ENCODE data around the gene ZNF831.

ZNF831 gene

DNA sequence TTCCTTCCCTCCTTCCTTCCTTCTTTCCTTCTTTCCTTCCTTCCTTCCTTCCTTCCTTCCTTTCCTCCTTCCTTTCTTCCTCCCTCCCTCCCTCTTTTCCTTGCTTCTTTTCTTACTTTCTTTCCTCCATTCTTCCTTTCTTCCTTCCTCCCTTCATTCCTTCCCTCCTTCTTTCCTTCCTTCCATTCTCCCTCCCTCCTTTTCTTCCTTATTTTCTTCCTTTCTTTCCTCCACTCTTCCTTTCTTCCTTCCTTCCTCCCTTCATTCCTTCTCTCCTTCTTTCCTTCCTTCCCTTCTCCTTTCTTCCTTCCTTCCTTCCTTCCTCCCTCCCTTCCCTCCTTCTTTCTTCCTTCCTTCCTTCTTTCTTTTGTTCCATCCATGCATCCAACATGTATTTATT lies 101.7 kb downstream of the ZNF831 start:
- Histone ChIP-seq H3K4me3 (no peak overlapping the region), H3K27ac (no peak overlapping the region)
- no peak for TF ChIP-seq CTCF (IDR thresholded peaks at IDR 0.05)
- DNase-seq (ENCODE audit: low spot score) = no peak

- DNase-seq (ENCODE audit: low spot score) = no peak
- TF ChIP-seq CTCF (IDR thresholded peaks at IDR 0.05) = no peak
- H3K27ac ChIP-seq = no peak overlapping the region
- H3K4me3 ChIP-seq = no peak overlapping the region
These were observed 105.2 kb downstream of the ZNF831 start for GRCh38 chr20:59268870-59269269.

GRCh38 chr20:59269411-59270025 lies 105.9 kb downstream of the ZNF831 start:
- H3K4me3 ChIP-seq = no peak overlapping the region
- TF ChIP-seq CTCF (IDR thresholded peaks at IDR 0.05) = no peak
- H3K27ac ChIP-seq = no peak overlapping the region
- no peak for DNase-seq (ENCODE audit: low spot score)

DNA sequence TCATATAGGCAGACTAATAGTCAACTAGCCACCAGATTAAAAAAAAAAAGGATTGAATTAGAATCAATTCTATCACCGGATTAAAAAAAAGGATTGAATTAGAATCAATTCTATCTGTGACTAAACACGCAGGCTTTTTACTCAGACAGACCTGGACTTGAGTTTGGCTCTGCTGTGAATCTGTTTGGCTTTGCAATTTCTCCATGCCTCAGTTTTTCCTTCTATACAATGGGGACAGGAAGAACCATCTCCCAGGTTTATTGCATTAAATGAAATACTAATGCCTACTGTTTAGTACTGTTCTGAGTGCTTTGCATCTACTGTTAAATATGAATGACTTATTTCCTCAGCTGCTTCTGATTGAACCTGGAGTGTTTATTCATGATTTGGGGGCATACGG lies 106.8 kb downstream of the ZNF831 start:
- no peak for TF ChIP-seq CTCF (IDR thresholded peaks at IDR 0.05)
- DNase-seq (ENCODE audit: low spot score) = no peak
- H3K27ac ChIP-seq = no peak overlapping the region
- no peak overlapping the region for H3K4me3 ChIP-seq

DNA sequence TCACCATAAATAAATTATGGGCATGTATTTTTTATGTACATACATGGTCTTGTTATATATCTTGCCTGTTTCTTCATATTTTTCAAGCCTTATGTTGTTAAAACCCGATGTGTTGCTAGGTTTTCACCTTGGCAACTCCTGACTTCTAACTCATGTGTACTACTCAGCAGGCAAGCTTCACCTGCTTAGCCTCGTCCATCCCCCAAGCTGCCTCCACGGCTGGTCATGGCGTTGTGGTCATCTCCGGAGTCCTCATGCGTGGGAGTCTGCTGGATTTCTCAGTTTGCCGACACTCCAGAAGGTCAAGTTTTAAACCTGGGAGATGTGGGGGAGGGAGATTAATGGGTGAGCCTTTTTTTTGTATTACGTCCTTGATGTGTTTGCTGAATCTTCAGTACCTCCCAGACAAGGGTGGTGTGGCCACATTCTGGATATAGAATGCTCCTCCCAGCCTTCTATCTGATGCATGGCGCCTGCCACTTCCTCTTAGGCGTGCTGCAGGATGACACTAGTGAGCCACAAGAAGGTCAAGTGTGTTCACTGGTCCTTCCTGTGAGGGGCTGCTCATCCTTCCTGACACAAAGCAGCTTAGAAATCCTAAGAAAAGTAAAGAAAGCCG lies 110.2 kb downstream of the ZNF831 start:
- DNase-seq (ENCODE audit: low spot score) = peak; percentile 41
- Histone ChIP-seq H3K27ac (no peak overlapping the region), H3K4me3 (no peak overlapping the region)
- no peak for TF ChIP-seq CTCF (IDR thresholded peaks at IDR 0.05)

DNA sequence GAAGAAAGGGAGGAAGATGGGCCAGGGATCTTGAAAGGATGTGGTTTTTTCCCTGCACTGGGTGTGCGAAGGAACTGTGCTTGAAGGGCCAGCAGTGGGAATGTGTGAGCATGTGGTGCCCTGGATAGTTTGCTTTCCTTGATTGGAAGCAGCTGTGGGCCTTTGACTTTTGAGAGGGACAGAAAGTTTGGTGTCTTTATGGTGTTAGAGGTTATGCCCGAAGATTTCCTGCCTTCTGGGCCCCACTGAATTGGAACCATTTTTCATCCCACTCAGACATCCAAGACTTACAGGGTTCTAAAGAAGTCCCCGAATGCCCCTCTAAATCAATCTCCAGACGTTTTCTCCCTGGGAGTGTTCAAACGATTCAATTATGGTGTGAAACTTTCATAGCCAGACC lies 113.3 kb downstream of the ZNF831 start:
- no peak for DNase-seq (ENCODE audit: low spot score)
- no peak overlapping the region for H3K4me3 ChIP-seq
- no peak for TF ChIP-seq CTCF (IDR thresholded peaks at IDR 0.05)
- H3K27ac ChIP-seq = no peak overlapping the region

DNA sequence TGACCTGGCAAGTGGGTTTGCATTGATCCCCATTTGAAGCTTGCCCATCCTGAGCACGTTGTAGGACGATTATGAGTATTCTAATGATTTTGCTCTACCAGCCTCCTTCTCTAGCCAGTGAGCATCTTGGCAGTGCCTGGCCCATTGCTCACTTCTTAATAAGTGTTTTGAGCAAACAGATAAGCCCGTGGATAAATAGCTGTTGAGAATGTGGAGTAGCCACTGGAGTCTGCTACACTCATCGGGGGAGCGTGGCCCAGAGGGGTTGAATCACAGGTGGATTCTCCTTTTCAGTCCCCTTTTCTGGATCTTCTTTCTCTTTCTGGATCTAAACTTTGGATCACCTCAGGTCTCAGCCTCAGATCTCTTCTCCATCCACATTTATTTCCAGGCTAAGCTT lies 120.8 kb downstream of the ZNF831 start:
- no peak overlapping the region for H3K27ac ChIP-seq
- H3K4me3 ChIP-seq = no peak overlapping the region
- DNase-seq (ENCODE audit: low spot score) = no peak
- TF ChIP-seq CTCF (IDR thresholded peaks at IDR 0.05) = no peak
